ENCODE data around the gene RAB11A.

DNA sequence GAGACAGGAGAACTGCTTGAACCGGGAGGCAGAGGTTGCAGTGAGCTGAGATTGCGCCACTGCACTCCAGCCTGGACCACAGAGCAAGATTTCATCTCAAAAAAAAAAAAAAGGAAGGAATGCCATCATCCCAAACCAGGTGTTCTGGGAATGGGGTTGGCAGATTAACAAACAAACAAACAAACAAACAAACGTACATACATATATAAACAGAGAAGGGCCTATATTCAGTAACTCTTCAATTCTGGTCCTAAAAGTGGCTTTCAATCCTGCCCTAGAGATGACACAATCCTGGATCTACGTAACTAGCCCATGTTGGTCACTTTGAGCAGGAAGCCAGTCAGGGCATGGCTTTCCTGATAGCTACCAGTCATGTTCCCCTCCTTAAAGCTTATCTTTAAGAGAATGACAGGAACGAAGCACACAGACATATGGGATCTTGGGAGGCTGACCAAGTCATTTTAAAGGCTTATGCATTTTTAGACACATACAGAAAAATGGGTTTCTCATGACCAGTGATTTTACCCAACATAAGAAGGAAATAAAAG is 29.9 kb upstream of the RAB11A start:
- TF ChIP-seq CTCF (IDR thresholded peaks at IDR 0.05), result no peak
- TF ChIP-seq SIN3A (IDR thresholded peaks at IDR 0.05; ENCODE audit: borderline replicate concordance, insufficient read depth, low read depth, low read length), result no peak
- no peak for TF ChIP-seq TCF7L2 (IDR thresholded peaks at IDR 0.05; ENCODE audit: low read depth, low read length)
- TF ChIP-seq, protein P1, sequence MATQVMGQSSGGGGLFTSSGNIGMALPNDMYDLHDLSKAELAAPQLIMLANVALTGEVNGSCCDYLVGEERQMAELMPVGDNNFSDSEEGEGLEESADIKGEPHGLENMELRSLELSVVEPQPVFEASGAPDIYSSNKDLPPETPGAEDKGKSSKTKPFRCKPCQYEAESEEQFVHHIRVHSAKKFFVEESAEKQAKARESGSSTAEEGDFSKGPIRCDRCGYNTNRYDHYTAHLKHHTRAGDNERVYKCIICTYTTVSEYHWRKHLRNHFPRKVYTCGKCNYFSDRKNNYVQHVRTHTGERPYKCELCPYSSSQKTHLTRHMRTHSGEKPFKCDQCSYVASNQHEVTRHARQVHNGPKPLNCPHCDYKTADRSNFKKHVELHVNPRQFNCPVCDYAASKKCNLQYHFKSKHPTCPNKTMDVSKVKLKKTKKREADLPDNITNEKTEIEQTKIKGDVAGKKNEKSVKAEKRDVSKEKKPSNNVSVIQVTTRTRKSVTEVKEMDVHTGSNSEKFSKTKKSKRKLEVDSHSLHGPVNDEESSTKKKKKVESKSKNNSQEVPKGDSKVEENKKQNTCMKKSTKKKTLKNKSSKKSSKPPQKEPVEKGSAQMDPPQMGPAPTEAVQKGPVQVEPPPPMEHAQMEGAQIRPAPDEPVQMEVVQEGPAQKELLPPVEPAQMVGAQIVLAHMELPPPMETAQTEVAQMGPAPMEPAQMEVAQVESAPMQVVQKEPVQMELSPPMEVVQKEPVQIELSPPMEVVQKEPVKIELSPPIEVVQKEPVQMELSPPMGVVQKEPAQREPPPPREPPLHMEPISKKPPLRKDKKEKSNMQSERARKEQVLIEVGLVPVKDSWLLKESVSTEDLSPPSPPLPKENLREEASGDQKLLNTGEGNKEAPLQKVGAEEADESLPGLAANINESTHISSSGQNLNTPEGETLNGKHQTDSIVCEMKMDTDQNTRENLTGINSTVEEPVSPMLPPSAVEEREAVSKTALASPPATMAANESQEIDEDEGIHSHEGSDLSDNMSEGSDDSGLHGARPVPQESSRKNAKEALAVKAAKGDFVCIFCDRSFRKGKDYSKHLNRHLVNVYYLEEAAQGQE (IDR thresholded peaks at IDR 0.05; ENCODE audit: insufficient read depth in 1 of 2, low read depth in 2 of 2, low read length in 1 of 2), result no peak
- TF ChIP-seq POLR2AphosphoS5 (IDR thresholded peaks at IDR 0.05; ENCODE audit: low read depth, low read length), result no peak

All from Panc1 (cell line).